Hepatocyte (in vitro differentiated cells): ENCODE results near the gene TRMO. TPM values are rescaled to one million over a fixed set of nuclear protein-coding genes. Genes with fewer than 3 reads are reported as not detected.

Experiments
- DNase-seq: peaks from one replicate; pipeline ENCODE4 v3.0.0-alpha.2; 2016; ENCODE audit warnings: low spot score
- H2AFZ ChIP-seq: fragments of 200-600 bp; sonication (generic); 2 replicates; pipeline ENCODE4 v1.6.0; 2016; ENCODE audit warnings: antibody characterized with exemption, mild to moderate bottlenecking
- H3K27ac ChIP-seq: fragments of 200-600 bp; sonication (generic); 2 replicates; pipeline ENCODE4 v1.5.1; 2016; ENCODE audit warnings: mild to moderate bottlenecking
- H3K27me3 ChIP-seq: fragments of 200-600 bp; sonication (generic); 2 replicates; pipeline ENCODE4 v1.6.1; 2016
- H3K36me3 ChIP-seq: fragments of 200-600 bp; sonication (generic); replicated peaks from 2 replicates; pipeline ENCODE4 v1.5.1; 2016; ENCODE audit warnings: low read depth; ENCODE audit not compliant: insufficient read depth
- H3K4me1 ChIP-seq: fragments of 200-600 bp; sonication (generic); 2 replicates; pipeline ENCODE4 v1.5.1; 2016; ENCODE audit warnings: mild to moderate bottlenecking, moderate library complexity; ENCODE audit not compliant: insufficient read depth
- H3K4me2 ChIP-seq: fragments of 200-600 bp; sonication (generic); 2 replicates; pipeline ENCODE4 v1.6.0; 2016
- H3K4me3 ChIP-seq: fragments of 200-600 bp; sonication (generic); 2 replicates; pipeline ENCODE4 v1.5.1; 2016; ENCODE audit warnings: mild to moderate bottlenecking
- H3K79me2 ChIP-seq: fragments of 200-600 bp; sonication (generic); 2 replicates; pipeline ENCODE4 v1.6.0; 2017; ENCODE audit warnings: mild to moderate bottlenecking
- H3K9me2 ChIP-seq: fragments of 200-600 bp; sonication (generic); replicated peaks from 2 replicates; pipeline ENCODE4 v1.6.0; 2017; ENCODE audit warnings: mild to moderate bottlenecking; ENCODE audit not compliant: insufficient read depth
- H3K9me3 ChIP-seq: fragments of 200-600 bp; sonication (generic); 2 replicates; pipeline ENCODE4 v1.5.1; 2016; ENCODE audit warnings: low read depth, mild to moderate bottlenecking
- H4K20me1 ChIP-seq: fragments of 200-600 bp; sonication (generic); 2 replicates; pipeline ENCODE4 v1.6.0; 2016; ENCODE audit warnings: mild to moderate bottlenecking; ENCODE audit not compliant: insufficient read depth, poor library complexity, severe bottlenecking
- CTCF ChIP-seq: fragments of 200-600 bp; sonication (generic); IDR thresholded peaks from 2 replicates; pipeline ENCODE4 v1.5.1; 2016; ENCODE audit warnings: antibody characterized with exemption, mild to moderate bottlenecking; ENCODE audit not compliant: poor library complexity
- EZH2 ChIP-seq: fragments of 200-600 bp; sonication (generic); IDR thresholded peaks from 2 replicates; pipeline ENCODE4 v1.6.1; 2016; ENCODE audit warnings: antibody characterized with exemption, mild to moderate bottlenecking, borderline replicate concordance
- EZH2phosphoT487 ChIP-seq: fragments of 200-600 bp; sonication (generic); IDR thresholded peaks from one replicate; pipeline ENCODE4 v1.6.1; 2018; ENCODE audit warnings: antibody characterized with exemption, mild to moderate bottlenecking, low read depth, moderate library complexity; ENCODE audit not compliant: unreplicated experiment, severe bottlenecking
- WGBS: methylation state at CpG from one replicate; pipeline ENCODE4 v1.1.6; 2016; ENCODE audit warnings: low lambda C conversion rate; ENCODE audit errors: missing lambda C conversion rate; 5-methylcytosine and 5-hydroxymethylcytosine counted together
- polyA plus RNA-seq: library from polyadenylated mRNA; unstranded; fragments of >200 nt; fragmentation: Nextera tagmentation; extraction: Ambion mirVana; gene quantifications from 2 replicates; pipeline ENCODE4 v1.2.1, GENCODE V29; 2016
- total RNA-seq: library from RNA; depleted of rRNA; stranded (reverse); fragments of >200 nt; gene quantifications from 2 replicates; pipeline ENCODE4 v1.2.3, GENCODE V29; 2014

TRMO gene
- 17.9 and 22.6 TPM in 2 replicates for total RNA-seq
- 10.3 and 10.8 TPM in 2 replicates for polyA plus RNA-seq

GRCh38 chr9:97921959-97922724, at the start of gene TRMO:
TRMO (minus strand) TSS chr9:97922500; CDS start chr9:97922493, 7 bp downstream.
- 2% methylated on average over 53 of the region's 54 CpGs for WGBS

DNA sequence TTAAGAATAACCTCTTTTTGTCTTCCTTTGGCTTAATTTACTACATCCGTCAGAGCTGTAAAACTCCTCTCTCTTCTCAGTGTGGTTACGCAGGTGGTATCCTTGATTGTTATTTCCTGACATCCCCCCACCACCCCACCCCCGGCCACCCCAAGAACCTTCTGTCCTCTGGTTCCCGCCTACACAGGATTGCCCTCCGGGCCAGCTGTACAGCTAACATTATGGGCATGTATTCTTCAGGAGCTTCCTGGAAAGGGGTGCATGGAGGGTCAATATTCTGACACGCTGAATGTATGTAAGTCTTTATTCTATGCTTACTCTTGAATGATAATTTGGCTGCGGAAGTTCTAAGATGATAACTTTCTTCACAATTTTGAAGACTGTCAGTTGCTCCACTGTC, 47.9 kb upstream of the TRMO start:
- no peak overlapping the region for H3K4me2 ChIP-seq
- H3K4me3 ChIP-seq = no peak overlapping the region
- no peaks in the 10 kb centered on the region for H3K79me2 ChIP-seq
- no peaks in the 10 kb centered on the region for H3K36me3 ChIP-seq
- H3K27me3 ChIP-seq = no peaks in the 10 kb centered on the region
- H3K27ac ChIP-seq = no peak overlapping the region
- no peaks in the 10 kb centered on the region for H3K9me2 ChIP-seq
- TF ChIP-seq EZH2 (no peak), EZH2phosphoT487 (no peak), CTCF (no peak)
- no peaks in the 10 kb centered on the region for H3K9me3 ChIP-seq
- H2AFZ ChIP-seq = no peak overlapping the region
- no peaks in the 10 kb centered on the region for H3K4me1 ChIP-seq
- no peak for DNase-seq
- WGBS = 83% methylated on average over 7 of the region's 7 CpGs
- H4K20me1 ChIP-seq = no peaks in the 10 kb centered on the region

More at GRCh38 chr9:97921959-97922724, at the start of gene TRMO:
- Histone ChIP-seq H3K79me2 (peaks cover 18% of the 10 kb centered on the region), H3K4me2 (peak within 1 kb of the TSS; percentile 83), H3K4me1 (peaks cover 5% of the 10 kb centered on the region), H3K9me3 (no peaks in the 10 kb centered on the region), H3K36me3 (no peaks in the 10 kb centered on the region), H4K20me1 (no peaks in the 10 kb centered on the region), H3K9me2 (no peaks in the 10 kb centered on the region), H3K27ac (peak within 1 kb of the TSS; percentile 94), H2AFZ (peak within 1 kb of the TSS; percentile 86), H3K27me3 (peaks cover 13% of the 10 kb centered on the region), H3K4me3 (peak within 1 kb of the TSS; percentile 30)
- peak; percentile 99 for DNase-seq
- TF ChIP-seq EZH2 = no peak
- TF ChIP-seq EZH2phosphoT487 = no peak
- TF ChIP-seq CTCF = peak; percentile 83

GRCh38 chr9:97969014-97969413, 46.7 kb upstream of the TRMO start:
- H3K4me1 ChIP-seq = no peaks in the 10 kb centered on the region
- H3K79me2 ChIP-seq = no peaks in the 10 kb centered on the region
- no peaks in the 10 kb centered on the region for H3K36me3 ChIP-seq
- 78% methylated on average over 2 of the region's 2 CpGs for WGBS
- no peaks in the 10 kb centered on the region for H4K20me1 ChIP-seq
- no peak overlapping the region for H2AFZ ChIP-seq
- TF ChIP-seq EZH2phosphoT487 (no peak), CTCF (no peak), EZH2 (no peak)
- H3K9me3 ChIP-seq = no peaks in the 10 kb centered on the region
- DNase-seq = no peak
- H3K4me2 ChIP-seq = no peak overlapping the region
- no peaks in the 10 kb centered on the region for H3K9me2 ChIP-seq
- H3K27me3 ChIP-seq = no peaks in the 10 kb centered on the region
- H3K27ac ChIP-seq = no peak overlapping the region
- H3K4me3 ChIP-seq = no peak overlapping the region
